ENCODE results near the gene LOXHD1. TPM values are rescaled to one million over a fixed set of nuclear protein-coding genes. Genes with fewer than 3 reads are reported as not detected.

LOXHD1 gene
- total RNA-seq, 1 donor from 2014 or later: under 0.01 TPM

DNA sequence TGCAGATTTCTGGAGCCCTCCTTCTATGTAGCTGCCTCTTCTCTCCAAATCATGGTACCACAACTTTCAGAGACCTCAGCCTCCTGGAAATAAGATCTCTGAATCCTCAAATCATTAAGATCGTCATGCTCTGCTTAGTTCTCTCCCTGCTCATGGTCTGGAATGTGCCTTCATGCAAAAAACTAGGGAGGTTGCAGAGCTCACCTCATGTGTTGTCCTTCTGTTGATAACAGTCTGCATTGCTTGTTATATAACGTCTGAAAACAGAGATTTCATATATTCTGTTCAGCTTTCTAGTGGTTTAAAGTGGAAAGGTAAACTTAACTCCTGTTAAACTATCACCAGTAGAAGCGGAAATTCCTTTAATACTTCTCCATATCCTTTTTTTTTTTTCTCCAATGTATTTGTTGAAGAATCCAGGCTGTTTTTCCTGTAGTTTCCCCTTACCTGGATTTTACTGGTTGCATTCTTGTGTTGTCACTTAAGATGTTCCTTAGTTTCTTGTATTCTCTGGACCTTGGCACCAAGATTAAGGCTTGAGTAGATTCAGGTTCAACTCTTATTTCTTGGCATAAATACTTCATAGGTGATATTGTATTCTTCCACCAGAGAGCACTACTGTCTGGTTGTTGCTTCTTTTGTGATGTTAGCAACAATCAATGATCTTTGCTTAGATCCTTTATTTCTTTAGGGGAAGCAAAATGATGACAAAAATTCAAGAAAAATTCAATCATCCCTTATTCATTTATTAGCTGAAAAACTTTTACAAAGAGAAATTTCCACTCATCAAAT lies 211.3 kb downstream of the LOXHD1 start:
- no peak for DNase-seq

DNA sequence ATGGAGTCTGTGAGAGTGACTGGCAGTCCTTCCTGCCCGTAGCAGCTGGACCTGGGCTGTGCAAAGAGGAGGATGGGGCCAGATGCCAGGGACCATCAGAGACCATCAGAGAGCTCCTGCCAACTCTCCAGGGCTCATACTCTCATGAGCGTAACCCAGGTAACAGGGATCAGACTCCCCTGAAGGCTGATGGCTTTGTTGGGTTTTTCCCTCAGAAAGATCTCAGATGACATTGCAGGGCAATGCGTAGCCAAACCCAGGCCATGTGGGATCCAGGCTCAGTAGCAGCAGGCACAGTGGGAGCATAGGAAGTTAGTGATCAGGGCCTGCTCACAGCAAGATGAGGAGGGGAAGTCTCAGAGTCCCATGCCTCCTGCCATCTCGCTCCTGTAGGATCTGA lies 218.0 kb downstream of the LOXHD1 start:
- no peak for DNase-seq

- DNase-seq: no peak
These were observed 220.0 kb downstream of the LOXHD1 start for GRCh38 chr18:46437061-46437460.

- no peak for DNase-seq
These were observed 220.4 kb downstream of the LOXHD1 start for GRCh38 chr18:46436621-46437020.

- no peak for DNase-seq
These were observed 222.0 kb downstream of the LOXHD1 start for GRCh38 chr18:46435031-46435430.

GRCh38 chr18:46434629-46435028 lies 222.4 kb downstream of the LOXHD1 start:
- DNase-seq: no peak

GRCh38 chr18:46433121-46433826 lies 223.7 kb downstream of the LOXHD1 start:
- DNase-seq: no peak

- no peak for DNase-seq
These were observed 225.4 kb downstream of the LOXHD1 start for GRCh38 chr18:46431522-46432171.

DNA sequence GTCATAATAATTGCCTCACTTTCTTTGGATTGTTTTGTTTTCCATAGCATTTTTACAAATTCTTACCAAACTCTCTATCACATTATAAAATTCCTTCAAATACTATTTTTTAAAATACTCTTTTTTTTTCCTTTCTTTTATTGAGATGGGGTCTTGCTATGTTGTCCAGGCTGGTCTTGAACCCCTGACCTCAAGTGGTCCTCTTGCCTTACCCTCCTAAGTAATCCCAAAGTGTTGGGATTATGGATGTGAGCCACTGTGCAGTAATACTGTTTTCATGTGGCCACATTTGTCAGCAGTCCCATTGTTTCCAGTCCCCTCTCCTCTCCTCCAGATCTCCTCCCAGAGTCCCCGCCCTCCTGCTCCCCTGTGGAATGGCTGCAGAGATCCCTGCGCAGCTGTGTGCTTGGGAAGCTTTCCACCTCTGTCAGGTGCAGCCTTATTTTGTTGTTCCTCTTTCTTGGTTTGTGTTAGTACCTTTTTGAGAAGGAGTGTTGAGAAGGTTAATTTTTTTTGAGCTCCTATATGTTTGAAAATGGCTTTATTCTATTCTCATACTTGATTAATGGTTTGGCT lies 227.3 kb downstream of the LOXHD1 start:
- DNase-seq: no peak

GRCh38 chr18:46429130-46429529 lies 227.9 kb downstream of the LOXHD1 start:
- no peak for DNase-seq

- no peak for DNase-seq
These were observed 228.7 kb downstream of the LOXHD1 start for GRCh38 chr18:46428368-46428767.

- DNase-seq: no peak
These were observed 229.6 kb downstream of the LOXHD1 start for GRCh38 chr18:46427216-46427995.

Other genes starting within 250 kb of the LOXHD1 start
- 0.09 TPM in 1 of 2 replicates, not detected in the other for gene ST8SIA5, start 99.8 kb upstream of the LOXHD1 start, total RNA-seq

All from dermis blood vessel endothelial cell (primary cell).